Astrocyte (in vitro differentiated cells and primary cell): ENCODE measurements around the gene DBF4B. TPM values are rescaled to one million over a fixed set of nuclear protein-coding genes. Genes with fewer than 3 reads are reported as not detected.

ENCODE experiments used
- DNase-seq: peaks from one replicate; pipeline ENCODE4 v3.0.0-alpha.2; 2010; ENCODE audit warnings: low read depth
- FAIRE-seq: peaks from 2 replicates; lab custom pipeline; 2011; peaks lifted over from hg19 to GRCh38; lab: Jason Lieb, UNC
- H2AFZ ChIP-seq: 2 replicates; pipeline ENCODE4 v1.6.0; 2012; ENCODE audit warnings: low read depth, low read length, inconsistent platforms
- H3K27ac ChIP-seq: 2 replicates; pipeline ENCODE4 v1.5.1; 2011; ENCODE audit warnings: low read depth, low read length, inconsistent platforms
- H3K27me3 ChIP-seq: 2 replicates; pipeline ENCODE4 v1.6.0; 2011; ENCODE audit warnings: low read length, inconsistent platforms; ENCODE audit not compliant: insufficient read depth
- H3K36me3 ChIP-seq: 2 replicates; pipeline ENCODE4 v1.5.1; 2011; ENCODE audit warnings: low read length, inconsistent platforms; ENCODE audit not compliant: insufficient read depth
- H3K4me1 ChIP-seq: 2 replicates; pipeline ENCODE4 v1.5.1; 2011; ENCODE audit warnings: low read length, inconsistent platforms; ENCODE audit not compliant: insufficient read depth
- H3K4me2 ChIP-seq: 2 replicates; pipeline ENCODE4 v1.6.0; 2012; ENCODE audit warnings: low read length, inconsistent platforms
- H3K4me3 ChIP-seq: 2 replicates; pipeline ENCODE4 v1.5.1; 2011; ENCODE audit warnings: low read depth, mild to moderate bottlenecking, low read length, inconsistent platforms; ENCODE audit not compliant: insufficient read depth
- H3K79me2 ChIP-seq: 2 replicates; pipeline ENCODE4 v1.6.0; 2012; ENCODE audit warnings: mild to moderate bottlenecking, low read length, inconsistent platforms; ENCODE audit not compliant: insufficient read depth
- H3K9ac ChIP-seq: 2 replicates; pipeline ENCODE4 v1.6.0; 2012; ENCODE audit warnings: mild to moderate bottlenecking, low read length, inconsistent platforms
- H3K9me3 ChIP-seq: 2 replicates; pipeline ENCODE4 v1.5.1; 2012; ENCODE audit warnings: low read depth, mild to moderate bottlenecking, low read length, inconsistent platforms; ENCODE audit not compliant: insufficient read depth
- H4K20me1 ChIP-seq: 2 replicates; pipeline ENCODE4 v1.6.0; 2012; ENCODE audit warnings: low read length, inconsistent platforms; ENCODE audit not compliant: insufficient read depth
- H3K27ac Mint-ChIP-seq: one replicate; pipeline ENCODE4 v1.8.0; 2021; ENCODE audit warnings: mild to moderate bottlenecking, mixed read lengths; ENCODE audit not compliant: unreplicated experiment
- H3K27me3 Mint-ChIP-seq: one replicate; pipeline ENCODE4 v1.8.0; 2021; ENCODE audit warnings: low read depth, mixed read lengths; ENCODE audit not compliant: unreplicated experiment
- H3K36me3 Mint-ChIP-seq: one replicate; pipeline ENCODE4 v1.8.0; 2021; ENCODE audit warnings: low read depth, mixed read lengths; ENCODE audit not compliant: unreplicated experiment
- H3K4me1 Mint-ChIP-seq: one replicate; pipeline ENCODE4 v1.8.0; 2021; ENCODE audit warnings: low read depth, mixed read lengths; ENCODE audit not compliant: unreplicated experiment
- H3K4me3 Mint-ChIP-seq: one replicate; pipeline ENCODE4 v1.8.0; 2021; ENCODE audit warnings: mild to moderate bottlenecking, moderate library complexity, mixed read lengths; ENCODE audit not compliant: unreplicated experiment
- H3K9me3 Mint-ChIP-seq: one replicate; pipeline ENCODE4 v1.8.0; 2021; ENCODE audit warnings: mild to moderate bottlenecking, mixed read lengths; ENCODE audit not compliant: unreplicated experiment
- EZH2 ChIP-seq: IDR thresholded peaks from 2 replicates; pipeline ENCODE4 v1.6.1; 2012; ENCODE audit warnings: mild to moderate bottlenecking, low read length, inconsistent platforms; ENCODE audit not compliant: insufficient read depth
- total RNA-seq: library from RNA; stranded (reverse); gene quantifications from 2 replicates; pipeline ENCODE4 v1.2.1, GENCODE V29; 2021
- TF ChIP-seq, protein P1 (sequence below): IDR thresholded peaks from 2 replicates; pipeline ENCODE4 v1.5.1; 2011; ENCODE audit warnings: low read depth, mild to moderate bottlenecking, inconsistent platforms, low read length, moderate library complexity; ENCODE audit not compliant: insufficient read depth

Gene DBF4B
- total RNA-seq, 1 donor from 2014 or later = 9.5 TPM

DNA sequence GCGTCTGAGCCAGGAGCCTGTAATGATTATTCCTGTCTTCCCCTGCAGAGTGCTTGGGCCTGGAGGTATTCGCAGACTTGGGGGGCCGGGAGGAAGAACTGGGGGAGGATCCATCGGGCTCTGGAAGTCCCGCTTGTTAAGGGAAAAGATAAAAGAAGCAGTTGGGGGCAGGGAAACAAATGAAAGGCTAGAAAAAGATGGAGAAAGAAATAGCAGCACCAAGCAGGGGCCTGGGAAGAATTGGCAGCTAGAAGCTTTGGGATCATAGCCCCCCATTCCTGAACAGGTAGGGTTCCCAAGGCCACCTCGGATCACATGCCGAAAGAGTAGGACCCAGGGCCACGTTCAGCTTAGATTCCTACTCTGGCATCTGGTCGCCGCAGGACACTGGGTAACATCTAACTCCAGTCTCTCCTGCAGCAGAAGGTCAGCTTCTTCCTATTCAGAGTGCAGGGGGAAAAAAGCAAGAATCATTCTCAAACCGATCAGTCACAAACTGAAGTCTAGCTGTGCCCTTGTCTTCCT is 73.9 kb downstream of the DBF4B start:
- H3K27me3 ChIP-seq = no peaks in the 10 kb centered on the region
- H3K27me3 Mint-ChIP-seq = peaks cover 8% of the 10 kb centered on the region
- H2AFZ ChIP-seq = no peak overlapping the region
- H3K9ac ChIP-seq = no peak overlapping the region
- H3K27ac Mint-ChIP-seq = no peak overlapping the region
- no peaks in the 10 kb centered on the region for H4K20me1 ChIP-seq
- no peak for TF ChIP-seq EZH2
- TF ChIP-seq, protein P1, sequence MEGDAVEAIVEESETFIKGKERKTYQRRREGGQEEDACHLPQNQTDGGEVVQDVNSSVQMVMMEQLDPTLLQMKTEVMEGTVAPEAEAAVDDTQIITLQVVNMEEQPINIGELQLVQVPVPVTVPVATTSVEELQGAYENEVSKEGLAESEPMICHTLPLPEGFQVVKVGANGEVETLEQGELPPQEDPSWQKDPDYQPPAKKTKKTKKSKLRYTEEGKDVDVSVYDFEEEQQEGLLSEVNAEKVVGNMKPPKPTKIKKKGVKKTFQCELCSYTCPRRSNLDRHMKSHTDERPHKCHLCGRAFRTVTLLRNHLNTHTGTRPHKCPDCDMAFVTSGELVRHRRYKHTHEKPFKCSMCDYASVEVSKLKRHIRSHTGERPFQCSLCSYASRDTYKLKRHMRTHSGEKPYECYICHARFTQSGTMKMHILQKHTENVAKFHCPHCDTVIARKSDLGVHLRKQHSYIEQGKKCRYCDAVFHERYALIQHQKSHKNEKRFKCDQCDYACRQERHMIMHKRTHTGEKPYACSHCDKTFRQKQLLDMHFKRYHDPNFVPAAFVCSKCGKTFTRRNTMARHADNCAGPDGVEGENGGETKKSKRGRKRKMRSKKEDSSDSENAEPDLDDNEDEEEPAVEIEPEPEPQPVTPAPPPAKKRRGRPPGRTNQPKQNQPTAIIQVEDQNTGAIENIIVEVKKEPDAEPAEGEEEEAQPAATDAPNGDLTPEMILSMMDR = no peak
- H3K36me3 ChIP-seq = no peaks in the 10 kb centered on the region
- H3K4me2 ChIP-seq = no peak overlapping the region
- H3K79me2 ChIP-seq = no peaks in the 10 kb centered on the region
- DNase-seq = no peak
- H3K4me3 Mint-ChIP-seq = peak overlapping the region; percentile 57
- H3K27ac ChIP-seq = no peak overlapping the region
- H3K9me3 Mint-ChIP-seq = no peaks in the 10 kb centered on the region
- H3K4me3 ChIP-seq = no peak overlapping the region
- no peak for FAIRE-seq
- H3K4me1 ChIP-seq = peaks cover 3% of the 10 kb centered on the region
- H3K4me1 Mint-ChIP-seq = peaks cover 2% of the 10 kb centered on the region
- no peaks in the 10 kb centered on the region for H3K36me3 Mint-ChIP-seq
- no peaks in the 10 kb centered on the region for H3K9me3 ChIP-seq

DNA sequence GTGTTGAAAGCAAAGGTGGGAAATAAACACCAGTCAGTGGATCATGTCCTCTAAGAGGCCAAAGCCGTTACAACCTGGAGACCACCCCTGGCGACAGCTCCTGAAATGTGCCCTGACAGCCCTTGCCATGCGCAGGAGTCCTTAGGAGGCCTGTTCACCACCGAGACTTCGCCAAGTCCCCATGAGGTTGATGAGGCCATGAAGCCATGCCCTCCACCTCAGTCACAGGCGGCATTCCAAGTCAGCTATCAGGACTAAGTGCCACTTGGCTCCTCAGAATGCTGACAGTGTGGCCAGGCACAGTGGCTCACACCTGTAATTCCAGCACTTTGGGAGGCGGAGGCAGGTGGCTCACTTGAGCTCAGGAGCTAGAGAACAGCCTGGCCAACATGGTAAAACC is 77.5 kb downstream of the DBF4B start:
- Mint-ChIP-seq H3K36me3 (no peaks in the 10 kb centered on the region), H3K27ac (no peak overlapping the region)
- H4K20me1 ChIP-seq = no peaks in the 10 kb centered on the region

More for the DNA sequence above, 77.5 kb downstream of the DBF4B start:
- no peak overlapping the region for H3K9ac ChIP-seq
- FAIRE-seq = no peak
- H3K36me3 ChIP-seq = no peaks in the 10 kb centered on the region
- no peak overlapping the region for H3K4me3 ChIP-seq
- H3K27ac ChIP-seq = no peak overlapping the region
- H3K4me1 Mint-ChIP-seq = peaks cover 2% of the 10 kb centered on the region
- H3K4me2 ChIP-seq = no peak overlapping the region
- H2AFZ ChIP-seq = no peak overlapping the region
- no peak for TF ChIP-seq EZH2
- TF ChIP-seq, protein P1 = no peak
- H3K4me1 ChIP-seq = no peaks in the 10 kb centered on the region
- no peak for DNase-seq
- peaks cover 8% of the 10 kb centered on the region for H3K27me3 Mint-ChIP-seq
- no peaks in the 10 kb centered on the region for H3K9me3 ChIP-seq
- H3K9me3 Mint-ChIP-seq = no peaks in the 10 kb centered on the region
- no peaks in the 10 kb centered on the region for H3K79me2 ChIP-seq
- no peak overlapping the region for H3K4me3 Mint-ChIP-seq
- H3K27me3 ChIP-seq = no peaks in the 10 kb centered on the region
